ENCODE results near the gene HOXB2. TPM values are rescaled to one million over a fixed set of nuclear protein-coding genes. Genes with fewer than 3 reads are reported as not detected.

HOXB2 gene
- total and polyA plus RNA-seq, 2 donors (not counting 1 experiment from before 2014, with no cell fraction given): 6.1 to 9.2 TPM

- Histone ChIP-seq H3K9me3 (ENCODE audit: control extremely low read depth in 1 of 3, control insufficient read depth in 2 of 3, insufficient read depth in 1 of 3, low read length in 2 of 3) (peaks cover 0 to 3% (median 0%) of the 10 kb centered on the region in 3 donors), H3K79me2 (ENCODE audit: control insufficient read depth, insufficient read depth, low read length) (no peaks in the 10 kb centered on the region), H3K27ac (ENCODE audit: low read length in 2 of 2) (no peak overlapping the region), H3K4me1 (ENCODE audit: control insufficient read depth in 2 of 2, insufficient read depth in 2 of 2, low read length in 2 of 2) (peaks cover 27 to 28% of the 10 kb centered on the region in 2 donors), H4K20me1 (ENCODE audit: control insufficient read depth, insufficient read depth, low read length, poor library complexity, severe bottlenecking) (no peaks in the 10 kb centered on the region), H3K4me2 (replicated peaks; ENCODE audit: low read depth, low read length, poor library complexity, severe bottlenecking) (peak overlapping the region; percentile 61), H3K9ac (ENCODE audit: low read length) (peak overlapping the region; percentile 36), H2AFZ (ENCODE audit: insufficient read depth, low read depth, low read length, poor library complexity, severe bottlenecking) (peak overlapping the region; percentile 39), H3K36me3 (replicated peaks in 1 of 2; ENCODE audit: control extremely low read depth in 1 of 2, control insufficient read depth in 1 of 2, extremely low read depth in 1 of 2, insufficient read depth in 2 of 2, low read length in 1 of 2) (no peaks in the 10 kb centered on the region), H3K27me3 (replicated peaks in 1 of 4; ENCODE audit: control extremely low read depth in 1 of 4, control insufficient read depth in 3 of 4, insufficient read depth in 4 of 4, low read length in 3 of 4) (peaks cover 0 to 39% (median 12%) of the 10 kb centered on the region in 4 experiments), H3K4me3 (ENCODE audit: control extremely low read depth in 1 of 5, extremely low read depth in 1 of 5, insufficient read depth in 1 of 5, low read depth in 2 of 5, low read length in 4 of 5) (peak overlapping the region in 2 of 5 experiments; percentile 25 to 32)
- H3K27me3 Mint-ChIP-seq: peaks cover 43% of the 10 kb centered on the region
- intact Hi-C loops (cut with micrococcal nuclease): loop anchor here (10.0 kb wide), 1 partner anchor 53 kb away; no protein-coding TSS in a partner anchor
- WGBS (ENCODE audit: insufficient coverage): 37% methylated on average over 16 of the region's 24 CpGs
- H3K4me3 Mint-ChIP-seq: peak overlapping the region; percentile 40
- ChIA-PET CTCF (interaction anchor here (1.1 kb wide), 1 partner anchor 196 kb away, joined by 4 read pairs; no protein-coding TSS in a partner anchor), POLR2A (interaction anchor here (0.7 kb wide), 1 partner anchor 77 kb away, joined by 4 read pairs; no protein-coding TSS in a partner anchor)
- ATAC-seq (ENCODE audit: low read depth) (no peak), DNase-seq (no peak)
- H3K27ac Mint-ChIP-seq: no peak overlapping the region
- no peak for TF ChIP-seq EZH2 (IDR thresholded peaks at IDR 0.05; ENCODE audit: borderline replicate concordance, insufficient read depth, low read depth, low read length, poor library complexity, severe bottlenecking)
- TF ChIP-seq, protein P1, sequence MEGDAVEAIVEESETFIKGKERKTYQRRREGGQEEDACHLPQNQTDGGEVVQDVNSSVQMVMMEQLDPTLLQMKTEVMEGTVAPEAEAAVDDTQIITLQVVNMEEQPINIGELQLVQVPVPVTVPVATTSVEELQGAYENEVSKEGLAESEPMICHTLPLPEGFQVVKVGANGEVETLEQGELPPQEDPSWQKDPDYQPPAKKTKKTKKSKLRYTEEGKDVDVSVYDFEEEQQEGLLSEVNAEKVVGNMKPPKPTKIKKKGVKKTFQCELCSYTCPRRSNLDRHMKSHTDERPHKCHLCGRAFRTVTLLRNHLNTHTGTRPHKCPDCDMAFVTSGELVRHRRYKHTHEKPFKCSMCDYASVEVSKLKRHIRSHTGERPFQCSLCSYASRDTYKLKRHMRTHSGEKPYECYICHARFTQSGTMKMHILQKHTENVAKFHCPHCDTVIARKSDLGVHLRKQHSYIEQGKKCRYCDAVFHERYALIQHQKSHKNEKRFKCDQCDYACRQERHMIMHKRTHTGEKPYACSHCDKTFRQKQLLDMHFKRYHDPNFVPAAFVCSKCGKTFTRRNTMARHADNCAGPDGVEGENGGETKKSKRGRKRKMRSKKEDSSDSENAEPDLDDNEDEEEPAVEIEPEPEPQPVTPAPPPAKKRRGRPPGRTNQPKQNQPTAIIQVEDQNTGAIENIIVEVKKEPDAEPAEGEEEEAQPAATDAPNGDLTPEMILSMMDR (IDR thresholded peaks at IDR 0.05): no peak
- no peaks in the 10 kb centered on the region for H3K9me3 Mint-ChIP-seq (ENCODE audit: insufficient read depth)
- peaks cover 17% of the 10 kb centered on the region for H3K4me1 Mint-ChIP-seq
These were observed 3.1 kb upstream of the HOXB2 start for GRCh38 chr17:48547808-48548522.
